Neural progenitor cell (in vitro differentiated cells): ENCODE measurements around the gene GJB2.

Experiments
- EZH2 ChIP-seq: fragments of 200-600 bp; sonication (generic); IDR thresholded peaks from 2 replicates; pipeline ENCODE4 v1.6.1; 2017; ENCODE audit warnings: antibody characterized with exemption, mild to moderate bottlenecking, moderate library complexity
- EZH2phosphoT487 ChIP-seq: fragments of 200-600 bp; sonication (generic); IDR thresholded peaks from 2 replicates; pipeline ENCODE4 v1.6.1; 2017; ENCODE audit warnings: antibody characterized with exemption
- TF ChIP-seq, protein P1 (sequence below): fragments of 200-600 bp; sonication (generic); IDR thresholded peaks from 2 replicates; pipeline ENCODE4 v1.5.1; 2017; ENCODE audit warnings: antibody characterized with exemption, mild to moderate bottlenecking

DNA sequence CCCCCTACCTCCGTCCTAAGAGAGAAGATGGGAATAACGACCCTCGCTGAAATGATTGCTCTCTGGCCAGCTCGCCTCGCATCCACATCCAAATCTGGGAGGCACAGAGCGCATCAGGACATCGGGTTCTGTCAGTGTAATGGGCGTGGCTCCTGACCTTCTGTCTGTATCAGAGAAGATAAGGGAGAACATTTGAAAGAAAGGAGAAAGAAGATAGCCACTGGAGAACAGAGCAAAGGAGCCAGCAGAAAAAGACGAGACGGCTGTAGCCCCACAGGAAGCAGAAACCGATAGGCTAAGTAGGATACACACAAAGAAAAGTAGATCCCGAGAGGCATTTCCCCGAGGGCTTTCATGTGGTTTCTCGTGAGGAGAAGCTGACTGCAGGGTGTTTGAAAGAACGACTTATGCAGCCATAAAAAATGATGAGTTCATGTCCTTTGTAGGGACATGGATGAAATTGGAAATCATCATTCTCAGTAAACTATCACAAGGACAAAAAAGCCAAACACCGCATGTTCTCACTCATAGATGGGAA lies 14.0 kb upstream of the GJB2 start:
- TF ChIP-seq, protein P1, sequence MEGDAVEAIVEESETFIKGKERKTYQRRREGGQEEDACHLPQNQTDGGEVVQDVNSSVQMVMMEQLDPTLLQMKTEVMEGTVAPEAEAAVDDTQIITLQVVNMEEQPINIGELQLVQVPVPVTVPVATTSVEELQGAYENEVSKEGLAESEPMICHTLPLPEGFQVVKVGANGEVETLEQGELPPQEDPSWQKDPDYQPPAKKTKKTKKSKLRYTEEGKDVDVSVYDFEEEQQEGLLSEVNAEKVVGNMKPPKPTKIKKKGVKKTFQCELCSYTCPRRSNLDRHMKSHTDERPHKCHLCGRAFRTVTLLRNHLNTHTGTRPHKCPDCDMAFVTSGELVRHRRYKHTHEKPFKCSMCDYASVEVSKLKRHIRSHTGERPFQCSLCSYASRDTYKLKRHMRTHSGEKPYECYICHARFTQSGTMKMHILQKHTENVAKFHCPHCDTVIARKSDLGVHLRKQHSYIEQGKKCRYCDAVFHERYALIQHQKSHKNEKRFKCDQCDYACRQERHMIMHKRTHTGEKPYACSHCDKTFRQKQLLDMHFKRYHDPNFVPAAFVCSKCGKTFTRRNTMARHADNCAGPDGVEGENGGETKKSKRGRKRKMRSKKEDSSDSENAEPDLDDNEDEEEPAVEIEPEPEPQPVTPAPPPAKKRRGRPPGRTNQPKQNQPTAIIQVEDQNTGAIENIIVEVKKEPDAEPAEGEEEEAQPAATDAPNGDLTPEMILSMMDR, result no peak
- TF ChIP-seq EZH2phosphoT487 (no peak), EZH2 (no peak)
